Trophoblast cell (in vitro differentiated cells and primary cell): ENCODE measurements around the gene AFF2.

ENCODE experiments used
- DNase-seq, 2 donors: peaks; one replicate each; pipeline ENCODE4 v3.0.0-alpha.2; 2016
- H2AFZ ChIP-seq: 2 replicates; pipeline ENCODE4 v1.6.1; 2013; ENCODE audit warnings: low read length, moderate library complexity, mild to moderate bottlenecking; ENCODE audit not compliant: insufficient read depth, poor library complexity
- H2AK5ac ChIP-seq: 2 replicates; pipeline ENCODE4 v1.6.1; 2013; ENCODE audit warnings: mild to moderate bottlenecking, low read length
- H2BK120ac ChIP-seq: 2 replicates; pipeline ENCODE4 v1.6.1; 2013; ENCODE audit warnings: low read length, mild to moderate bottlenecking, moderate library complexity; ENCODE audit not compliant: insufficient read depth, poor library complexity
- H2BK12ac ChIP-seq: 2 replicates; pipeline ENCODE4 v1.6.1; 2013; ENCODE audit warnings: mild to moderate bottlenecking, low read length, moderate library complexity
- H2BK5ac ChIP-seq: 2 replicates; pipeline ENCODE4 v1.6.1; 2013; ENCODE audit warnings: low read length, low read depth, moderate library complexity, mild to moderate bottlenecking; ENCODE audit not compliant: poor library complexity
- H3K14ac ChIP-seq: 2 replicates; pipeline ENCODE4 v1.6.1; 2013; ENCODE audit warnings: mild to moderate bottlenecking, low read length
- H3K18ac ChIP-seq: 2 replicates; pipeline ENCODE4 v1.6.1; 2013; ENCODE audit warnings: mild to moderate bottlenecking, low read length
- H3K23ac ChIP-seq: 2 replicates; pipeline ENCODE4 v1.6.1; 2013; ENCODE audit warnings: low read length
- H3K27ac ChIP-seq: 2 replicates; pipeline ENCODE4 v1.5.1; 2013; ENCODE audit warnings: low read depth, mild to moderate bottlenecking, inconsistent platforms, low read length, moderate library complexity
- H3K27me3 ChIP-seq: 2 replicates; pipeline ENCODE4 v1.6.1; 2013; ENCODE audit warnings: inconsistent platforms, mild to moderate bottlenecking, low read length, moderate library complexity; ENCODE audit not compliant: insufficient read depth
- H3K36me3 ChIP-seq, 2 experiments: 1 replicate in 1 of 2; 2 replicates in 1 of 2; pipeline ENCODE4 v1.6.1; 2013; ENCODE audit warnings: low read length in 2 of 2, mild to moderate bottlenecking in 2 of 2, moderate library complexity in 1 of 2; ENCODE audit not compliant: insufficient read depth in 2 of 2, control insufficient read depth in 1 of 2
- H3K4ac ChIP-seq: 2 replicates; pipeline ENCODE4 v1.6.1; 2013; ENCODE audit warnings: low read depth, mild to moderate bottlenecking, low read length, moderate library complexity
- H3K4me1 ChIP-seq, 2 experiments: 1 replicate in 1 of 2; 2 replicates in 1 of 2; pipeline ENCODE4 v1.6.1; 2013; ENCODE audit warnings: low read length in 2 of 2, mild to moderate bottlenecking in 2 of 2, moderate library complexity in 1 of 2; ENCODE audit not compliant: insufficient read depth in 2 of 2, control insufficient read depth in 1 of 2
- H3K4me2 ChIP-seq: 2 replicates; pipeline ENCODE4 v1.6.1; 2013; ENCODE audit warnings: inconsistent platforms, mild to moderate bottlenecking, low read length, moderate library complexity
- H3K4me3 ChIP-seq: 2 replicates; pipeline ENCODE4 v1.5.1; 2013; ENCODE audit warnings: mild to moderate bottlenecking, low read depth, low read length, inconsistent platforms
- H3K79me1 ChIP-seq: one replicate; pipeline ENCODE4 v1.6.1; 2013; ENCODE audit warnings: low read length
- H3K79me2 ChIP-seq: 2 replicates; pipeline ENCODE4 v1.6.1; 2013; ENCODE audit warnings: low read length, mild to moderate bottlenecking; ENCODE audit not compliant: control insufficient read depth, insufficient read depth, poor library complexity
- H3K9ac ChIP-seq: 2 replicates; pipeline ENCODE4 v1.6.1; 2013; ENCODE audit warnings: mild to moderate bottlenecking, low read length
- H3K9me3 ChIP-seq: 2 replicates; pipeline ENCODE4 v1.6.1; 2013; ENCODE audit warnings: low read depth, mild to moderate bottlenecking, control low read depth, inconsistent platforms, low read length; ENCODE audit not compliant: insufficient read depth
- H4K12ac ChIP-seq: 2 replicates; pipeline ENCODE4 v1.6.1; 2013; ENCODE audit warnings: low read depth, mild to moderate bottlenecking, low read length, moderate library complexity
- H4K8ac ChIP-seq: 2 replicates; pipeline ENCODE4 v1.6.1; 2013; ENCODE audit warnings: low read depth, mild to moderate bottlenecking, low read length, moderate library complexity
- H4K91ac ChIP-seq: one replicate; pipeline ENCODE4 v1.6.1; 2013; ENCODE audit warnings: low read depth, mild to moderate bottlenecking, low read length, moderate library complexity
- WGBS: extraction: QIAGEN DNeasy Blood & Tissue Kit; methylation state at CpG from one replicate; pipeline ENCODE4 v1.1.7; 2013; ENCODE audit warnings: missing lambda C conversion rate; ENCODE audit not compliant: insufficient read length, insufficient coverage; ENCODE audit errors: extremely low coverage; 5-methylcytosine and 5-hydroxymethylcytosine counted together

Gene AFF2

DNA sequence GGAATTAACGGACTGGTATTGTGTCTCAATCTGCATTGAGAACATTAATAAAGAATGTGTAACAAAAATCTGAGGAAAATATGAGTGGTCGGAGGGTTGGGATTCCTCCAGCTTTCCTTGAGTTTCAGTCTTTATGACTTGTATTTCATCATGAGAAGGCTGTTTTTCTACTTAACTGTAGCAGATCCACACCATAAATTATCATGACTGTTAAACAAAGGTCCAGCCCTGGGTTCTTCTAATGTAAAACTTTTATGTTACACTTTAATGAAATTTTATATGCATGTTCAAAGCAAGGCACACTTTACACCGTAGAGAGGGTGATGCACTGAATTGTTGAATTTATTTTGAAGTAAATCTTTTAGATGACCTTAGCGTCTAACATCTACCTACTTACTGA lies 7.0 kb downstream of the AFF2 start:
- no peaks in the 10 kb centered on the region for H3K79me1 ChIP-seq
- no peak overlapping the region for H3K4me3 ChIP-seq
- H3K4me2 ChIP-seq: no peak overlapping the region
- H3K18ac ChIP-seq: no peak overlapping the region
- H2AFZ ChIP-seq: no peak overlapping the region
- H2BK120ac ChIP-seq: no peak overlapping the region
- no peak overlapping the region for H3K27ac ChIP-seq
- no peaks in the 10 kb centered on the region for H3K79me2 ChIP-seq
- H4K91ac ChIP-seq: no peak overlapping the region
- H3K9me3 ChIP-seq: no peaks in the 10 kb centered on the region
- no peak overlapping the region for H4K12ac ChIP-seq
- no CpG with 5 or more reads among the region's 4 CpGs for WGBS
- no peak overlapping the region for H3K14ac ChIP-seq
- H3K27me3 ChIP-seq: no peaks in the 10 kb centered on the region
- H3K9ac ChIP-seq: no peak overlapping the region
- H3K23ac ChIP-seq: no peak overlapping the region
- H3K4ac ChIP-seq: no peak overlapping the region
- H3K4me1 ChIP-seq: peaks cover 0 to 2% of the 10 kb centered on the region in 2 experiments
- no peak overlapping the region for H2BK12ac ChIP-seq
- H2BK5ac ChIP-seq: no peak overlapping the region
- H4K8ac ChIP-seq: no peak overlapping the region
- no peak overlapping the region for H2AK5ac ChIP-seq
- H3K36me3 ChIP-seq: no peaks in the 10 kb centered on the region
- DNase-seq: no peak

DNA sequence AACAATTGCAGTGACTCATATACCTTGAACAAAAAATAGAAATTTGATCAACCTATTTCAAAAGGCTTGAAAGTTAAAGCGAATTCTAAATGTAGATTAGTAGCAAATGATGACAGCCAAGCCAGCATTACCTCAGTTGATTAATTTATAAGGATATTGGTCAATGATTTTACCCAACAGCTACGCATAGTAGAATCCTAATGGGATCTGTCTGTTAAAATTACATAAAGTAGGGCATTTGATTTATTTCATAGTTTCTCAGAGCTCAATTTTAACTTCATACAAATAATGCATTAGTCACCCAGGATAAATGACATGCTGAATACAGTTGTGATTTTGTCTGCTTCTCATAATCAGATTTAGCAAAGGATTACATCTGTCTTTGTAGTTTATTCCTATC lies 12.0 kb downstream of the AFF2 start:
- H3K79me2 ChIP-seq: no peaks in the 10 kb centered on the region
- H3K23ac ChIP-seq: no peak overlapping the region
- H3K4me1 ChIP-seq: no peaks in the 10 kb centered on the region
- no peak overlapping the region for H3K4ac ChIP-seq
- H2AFZ ChIP-seq: no peak overlapping the region
- no peaks in the 10 kb centered on the region for H3K27me3 ChIP-seq
- no peaks in the 10 kb centered on the region for H3K36me3 ChIP-seq
- H3K4me3 ChIP-seq: no peak overlapping the region
- no peak overlapping the region for H2BK5ac ChIP-seq
- no peak for DNase-seq
- H4K12ac ChIP-seq: no peak overlapping the region
- no peak overlapping the region for H3K14ac ChIP-seq
- H4K8ac ChIP-seq: no peak overlapping the region
- no peak overlapping the region for H4K91ac ChIP-seq
- H3K18ac ChIP-seq: no peak overlapping the region
- H2BK120ac ChIP-seq: no peak overlapping the region
- no peak overlapping the region for H3K9ac ChIP-seq
- no peak overlapping the region for H2AK5ac ChIP-seq
- H3K27ac ChIP-seq: no peak overlapping the region
- no peaks in the 10 kb centered on the region for H3K9me3 ChIP-seq
- no CpG with 5 or more reads among the region's 2 CpGs for WGBS
- H2BK12ac ChIP-seq: no peak overlapping the region
- H3K4me2 ChIP-seq: no peak overlapping the region
- no peaks in the 10 kb centered on the region for H3K79me1 ChIP-seq

DNA sequence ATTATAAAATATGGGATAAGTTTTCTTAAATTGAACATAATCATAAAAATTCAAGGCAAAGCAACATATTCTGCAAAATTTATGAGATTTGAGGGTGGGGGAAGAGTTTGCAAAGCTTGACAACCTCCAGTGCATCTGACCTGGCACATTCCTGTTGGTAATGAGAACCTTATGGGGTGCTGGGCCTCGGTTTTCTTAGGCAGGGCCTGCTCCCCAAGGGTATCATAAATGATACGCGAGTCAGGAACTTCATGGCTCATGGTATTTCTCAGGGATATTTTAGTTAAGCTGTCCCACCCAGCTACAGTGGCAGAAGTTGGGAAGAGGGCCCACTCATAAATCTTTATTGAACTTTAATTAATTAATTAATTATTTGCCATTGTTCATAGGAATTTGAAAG lies 13.2 kb downstream of the AFF2 start:
- Histone ChIP-seq H2BK120ac (no peak overlapping the region), H4K91ac (no peak overlapping the region), H3K79me2 (no peaks in the 10 kb centered on the region), H2AFZ (no peak overlapping the region), H3K14ac (no peak overlapping the region), H2BK5ac (no peak overlapping the region), H4K12ac (no peak overlapping the region), H4K8ac (no peak overlapping the region), H3K79me1 (no peaks in the 10 kb centered on the region), H2BK12ac (no peak overlapping the region), H3K9me3 (no peaks in the 10 kb centered on the region), H3K18ac (no peak overlapping the region), H2AK5ac (no peak overlapping the region), H3K36me3 (no peaks in the 10 kb centered on the region), H3K27ac (no peak overlapping the region), H3K4me2 (no peak overlapping the region), H3K23ac (no peak overlapping the region), H3K4ac (no peak overlapping the region), H3K27me3 (no peaks in the 10 kb centered on the region), H3K9ac (no peak overlapping the region), H3K4me1 (no peaks in the 10 kb centered on the region), H3K4me3 (no peak overlapping the region)
- WGBS: no CpG with 5 or more reads among the region's 3 CpGs
- no peak for DNase-seq

DNA sequence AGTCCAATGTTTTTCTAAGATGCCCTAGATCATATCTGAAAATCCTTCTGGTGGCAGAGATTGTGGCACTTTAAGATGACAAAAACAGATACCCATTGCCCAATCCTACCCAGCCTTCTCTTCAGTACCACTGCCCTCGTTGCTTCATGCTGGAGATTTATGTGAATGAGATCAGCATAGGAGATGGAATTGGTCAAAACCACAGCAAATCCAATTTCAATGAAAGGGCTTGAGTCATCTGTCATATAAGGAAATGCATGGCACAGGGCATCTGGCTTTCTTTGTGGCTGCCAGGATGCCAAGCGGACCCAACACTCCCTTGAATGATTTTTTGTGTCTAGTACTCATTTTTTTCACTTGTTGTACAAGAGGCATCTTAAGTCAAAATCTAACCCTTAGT lies 16.8 kb downstream of the AFF2 start:
- no peaks in the 10 kb centered on the region for H3K4me1 ChIP-seq
- H3K27ac ChIP-seq: no peak overlapping the region
- DNase-seq: no peak
- H4K8ac ChIP-seq: no peak overlapping the region
- WGBS: no CpG with 5 or more reads among the region's 2 CpGs
- H2BK120ac ChIP-seq: no peak overlapping the region
- H3K14ac ChIP-seq: no peak overlapping the region
- no peak overlapping the region for H3K9ac ChIP-seq
- no peak overlapping the region for H2AFZ ChIP-seq
- H2BK5ac ChIP-seq: no peak overlapping the region
- no peak overlapping the region for H3K18ac ChIP-seq
- no peaks in the 10 kb centered on the region for H3K79me2 ChIP-seq
- H4K91ac ChIP-seq: no peak overlapping the region
- no peak overlapping the region for H3K4ac ChIP-seq
- no peaks in the 10 kb centered on the region for H3K36me3 ChIP-seq
- no peak overlapping the region for H4K12ac ChIP-seq
- H3K4me2 ChIP-seq: no peak overlapping the region
- H3K79me1 ChIP-seq: no peaks in the 10 kb centered on the region
- no peaks in the 10 kb centered on the region for H3K9me3 ChIP-seq
- H2AK5ac ChIP-seq: no peak overlapping the region
- H3K4me3 ChIP-seq: no peak overlapping the region
- H2BK12ac ChIP-seq: no peak overlapping the region
- H3K23ac ChIP-seq: no peak overlapping the region
- H3K27me3 ChIP-seq: no peaks in the 10 kb centered on the region
